Transverse colon (tissue), 4 donors: ENCODE data around the gene TNFSF13.
A peak's percentile ranks its signal among the peaks of the same experiment; 100 is the strongest.

ENCODE experiments used
- POLR2AphosphoS5 ChIP-seq, 3 donors: sonication (generic); formaldehyde crosslinking; IDR thresholded peaks; one replicate each; pipeline ENCODE4 v1.6.1; 2016; ENCODE audit warnings: antibody characterized with exemption in 3 of 3
- TF ChIP-seq, protein P1 (sequence below), 5 experiments: fragments of 200-600 bp in 3 of 5; fragments of 450-650 bp in 2 of 5; sonication (generic) in 3 of 5; IDR thresholded peaks; 1 replicate in 2 of 5; 2 replicates in 3 of 5; pipeline ENCODE4 v1.5.1; 2016 to 2017; ENCODE audit warnings: antibody characterized with exemption in 5 of 5, inconsistent platforms in 3 of 5, mild to moderate bottlenecking in 2 of 5, moderate library complexity in 1 of 5

DNA sequence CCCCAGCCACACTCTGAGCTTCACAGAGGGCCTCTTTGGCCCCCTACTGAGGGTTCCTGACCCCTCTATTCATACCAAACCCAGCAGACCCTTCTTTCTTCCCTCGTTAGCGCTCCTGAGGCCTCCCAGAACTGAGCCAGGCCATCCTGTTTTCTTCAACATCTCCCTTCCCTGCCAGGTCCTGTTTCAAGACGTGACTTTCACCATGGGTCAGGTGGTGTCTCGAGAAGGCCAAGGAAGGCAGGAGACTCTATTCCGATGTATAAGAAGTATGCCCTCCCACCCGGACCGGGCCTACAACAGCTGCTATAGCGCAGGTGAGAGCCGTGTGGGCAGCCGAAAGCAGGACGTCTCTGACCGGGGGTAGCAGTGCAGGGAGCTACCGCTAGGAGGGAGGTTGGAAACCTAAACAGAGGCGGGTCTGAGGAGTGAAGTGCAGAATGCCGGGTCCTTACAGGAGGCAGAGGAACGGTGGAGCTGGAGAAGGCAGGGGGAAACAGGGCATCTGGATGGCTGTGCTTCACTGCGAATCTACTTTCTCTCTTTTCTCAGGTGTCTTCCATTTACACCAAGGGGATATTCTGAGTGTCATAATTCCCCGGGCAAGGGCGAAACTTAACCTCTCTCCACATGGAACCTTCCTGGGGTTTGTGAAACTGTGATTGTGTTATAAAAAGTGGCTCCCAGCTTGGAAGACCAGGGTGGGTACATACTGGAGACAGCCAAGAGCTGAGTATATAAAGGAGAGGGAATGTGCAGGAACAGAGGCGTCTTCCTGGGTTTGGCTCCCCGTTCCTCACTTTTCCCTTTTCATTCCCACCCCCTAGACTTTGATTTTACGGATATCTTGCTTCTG lies 1.9 kb downstream of the TNFSF13 start:
- TF ChIP-seq, protein P1, sequence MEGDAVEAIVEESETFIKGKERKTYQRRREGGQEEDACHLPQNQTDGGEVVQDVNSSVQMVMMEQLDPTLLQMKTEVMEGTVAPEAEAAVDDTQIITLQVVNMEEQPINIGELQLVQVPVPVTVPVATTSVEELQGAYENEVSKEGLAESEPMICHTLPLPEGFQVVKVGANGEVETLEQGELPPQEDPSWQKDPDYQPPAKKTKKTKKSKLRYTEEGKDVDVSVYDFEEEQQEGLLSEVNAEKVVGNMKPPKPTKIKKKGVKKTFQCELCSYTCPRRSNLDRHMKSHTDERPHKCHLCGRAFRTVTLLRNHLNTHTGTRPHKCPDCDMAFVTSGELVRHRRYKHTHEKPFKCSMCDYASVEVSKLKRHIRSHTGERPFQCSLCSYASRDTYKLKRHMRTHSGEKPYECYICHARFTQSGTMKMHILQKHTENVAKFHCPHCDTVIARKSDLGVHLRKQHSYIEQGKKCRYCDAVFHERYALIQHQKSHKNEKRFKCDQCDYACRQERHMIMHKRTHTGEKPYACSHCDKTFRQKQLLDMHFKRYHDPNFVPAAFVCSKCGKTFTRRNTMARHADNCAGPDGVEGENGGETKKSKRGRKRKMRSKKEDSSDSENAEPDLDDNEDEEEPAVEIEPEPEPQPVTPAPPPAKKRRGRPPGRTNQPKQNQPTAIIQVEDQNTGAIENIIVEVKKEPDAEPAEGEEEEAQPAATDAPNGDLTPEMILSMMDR (IDR thresholded peaks at IDR 0.05), result peak; percentile 53 to 87 (median 71)
- peak in 1 of 3 donors; percentile 25 for TF ChIP-seq POLR2AphosphoS5 (IDR thresholded peaks at IDR 0.05)
